Transverse colon (tissue), 4 donors: ENCODE results near the gene SLC30A5.

Experiments
- CTCF ChIP-seq, 5 experiments: fragments of 200-600 bp in 3 of 5; fragments of 450-650 bp in 2 of 5; sonication (generic) in 3 of 5; IDR thresholded peaks; 1 replicate in 2 of 5; 2 replicates in 3 of 5; pipeline ENCODE4 v1.5.1; 2016 to 2017; ENCODE audit warnings: antibody characterized with exemption in 5 of 5, inconsistent platforms in 3 of 5, mild to moderate bottlenecking in 2 of 5, moderate library complexity in 1 of 5
- EP300 ChIP-seq: sonication (generic); formaldehyde crosslinking; IDR thresholded peaks from one replicate; pipeline ENCODE4 v1.6.1; 2017; ENCODE audit warnings: antibody characterized with exemption, low read depth
- POLR2A ChIP-seq: fragments of 450-650 bp; IDR thresholded peaks from one replicate; pipeline ENCODE4 v1.6.1; 2016; ENCODE audit warnings: antibody characterized with exemption, mild to moderate bottlenecking, moderate library complexity
- POLR2AphosphoS5 ChIP-seq, 3 donors: sonication (generic); formaldehyde crosslinking; IDR thresholded peaks; one replicate each; pipeline ENCODE4 v1.6.1; 2016; ENCODE audit warnings: antibody characterized with exemption in 3 of 3

- TF ChIP-seq CTCF (IDR thresholded peaks at IDR 0.05): no peak
- TF ChIP-seq EP300: no peak
- no peak for TF ChIP-seq POLR2A
- no peak for TF ChIP-seq POLR2AphosphoS5 (IDR thresholded peaks at IDR 0.05)
These were observed 3.7 kb upstream of the SLC30A5 start for GRCh38 chr5:69090158-69090557.
